A549 (cell line): ENCODE results near the gene MROH2A.

Experiments used
- RAD21 ChIP-seq, 2 experiments: fragments of >200 bp in 1 of 2; sonication (Bioruptor Twin) in 1 of 2; formaldehyde crosslinking in 1 of 2; IDR thresholded peaks in 1 of 2; conservative IDR thresholded peaks in 1 of 2; 2 replicates in 1 of 2; 3 replicates in 1 of 2; pipeline ENCODE4 v1.6.1; 2012 to 2018; ENCODE audit warnings: inconsistent platforms in 1 of 2
- RCOR1 ChIP-seq: fragments of 150-350 bp; IDR thresholded peaks from 2 replicates; pipeline ENCODE4 v1.6.1; 2014; ENCODE audit warnings: antibody characterized with exemption, low read length, low read depth
- SMC3 ChIP-seq: fragments of >200 bp; sonication (Bioruptor Twin); formaldehyde crosslinking; IDR thresholded peaks from 3 replicates; pipeline ENCODE4 v1.6.1; 2018; ENCODE audit warnings: inconsistent platforms
- TF ChIP-seq, protein P1 (sequence below): fragments of >200 bp; sonication (Bioruptor Twin); formaldehyde crosslinking; IDR thresholded peaks from 3 replicates; pipeline ENCODE4 v1.5.1; 2016
- TF ChIP-seq, protein P2 (sequence below): IDR thresholded peaks from 2 replicates; pipeline ENCODE4 v1.6.1; 2012

DNA sequence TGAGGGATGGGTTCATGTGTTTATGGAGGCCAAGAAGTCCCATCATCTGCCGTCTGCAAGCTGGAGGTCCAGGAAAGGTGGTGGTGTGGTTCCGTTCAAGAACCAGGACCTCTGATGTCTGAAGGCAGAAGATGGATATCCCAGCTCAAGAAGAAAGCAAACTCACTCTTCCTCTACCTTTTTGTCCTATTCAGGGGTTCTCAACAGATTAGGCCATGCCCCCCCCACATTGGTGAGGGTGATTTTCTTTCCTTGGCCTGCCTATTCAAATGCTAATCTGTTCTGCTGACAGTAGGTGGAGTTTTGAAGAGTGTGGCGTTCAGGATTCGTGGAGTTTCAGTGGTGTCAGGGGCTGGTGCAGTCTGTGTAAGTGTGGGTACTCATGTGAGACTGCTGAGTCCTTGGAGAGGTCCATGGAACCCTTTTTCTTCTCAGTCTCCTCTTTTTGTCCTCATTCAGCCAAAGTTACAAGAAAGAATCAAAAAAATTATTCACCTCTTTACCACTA, 84.2 kb downstream of the MROH2A start:
- TF ChIP-seq SMC3 (no peak), RAD21 (conservative IDR thresholded peaks at IDR 0.05 in 1 of 2, IDR thresholded peaks at IDR 0.05 in 1 of 2) (no peak), RCOR1 (no peak)
- TF ChIP-seq, protein P1, sequence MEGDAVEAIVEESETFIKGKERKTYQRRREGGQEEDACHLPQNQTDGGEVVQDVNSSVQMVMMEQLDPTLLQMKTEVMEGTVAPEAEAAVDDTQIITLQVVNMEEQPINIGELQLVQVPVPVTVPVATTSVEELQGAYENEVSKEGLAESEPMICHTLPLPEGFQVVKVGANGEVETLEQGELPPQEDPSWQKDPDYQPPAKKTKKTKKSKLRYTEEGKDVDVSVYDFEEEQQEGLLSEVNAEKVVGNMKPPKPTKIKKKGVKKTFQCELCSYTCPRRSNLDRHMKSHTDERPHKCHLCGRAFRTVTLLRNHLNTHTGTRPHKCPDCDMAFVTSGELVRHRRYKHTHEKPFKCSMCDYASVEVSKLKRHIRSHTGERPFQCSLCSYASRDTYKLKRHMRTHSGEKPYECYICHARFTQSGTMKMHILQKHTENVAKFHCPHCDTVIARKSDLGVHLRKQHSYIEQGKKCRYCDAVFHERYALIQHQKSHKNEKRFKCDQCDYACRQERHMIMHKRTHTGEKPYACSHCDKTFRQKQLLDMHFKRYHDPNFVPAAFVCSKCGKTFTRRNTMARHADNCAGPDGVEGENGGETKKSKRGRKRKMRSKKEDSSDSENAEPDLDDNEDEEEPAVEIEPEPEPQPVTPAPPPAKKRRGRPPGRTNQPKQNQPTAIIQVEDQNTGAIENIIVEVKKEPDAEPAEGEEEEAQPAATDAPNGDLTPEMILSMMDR, result no peak
- TF ChIP-seq, protein P2, sequence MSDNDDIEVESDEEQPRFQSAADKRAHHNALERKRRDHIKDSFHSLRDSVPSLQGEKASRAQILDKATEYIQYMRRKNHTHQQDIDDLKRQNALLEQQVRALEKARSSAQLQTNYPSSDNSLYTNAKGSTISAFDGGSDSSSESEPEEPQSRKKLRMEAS, result no peak
